ENCODE results near the gene DDX41. TPM values are rescaled to one million over a fixed set of nuclear protein-coding genes. Genes with fewer than 3 reads are reported as not detected.

The DDX41 gene
- total RNA-seq, 3 donors from 2014 or later = 65.3 to 79.2 (median 79.0) TPM

GRCh38 chr5:177550122-177550521 lies 33.4 kb upstream of the DDX41 start:
- peaks cover 8% of the 10 kb centered on the region for H3K4me1 ChIP-seq (ENCODE audit: low read depth)
- no peak for ATAC-seq

GRCh38 chr5:177548495-177548894 lies 31.7 kb upstream of the DDX41 start:
- H3K4me1 ChIP-seq (ENCODE audit: low read depth) = peaks cover 8% of the 10 kb centered on the region
- no peaks in the 10 kb centered on the region for H3K9me3 ChIP-seq
- ATAC-seq = no peak
- TF ChIP-seq CTCF (IDR thresholded peaks at IDR 0.05) = no peak
- H3K4me3 ChIP-seq = no peak overlapping the region
- H3K36me3 ChIP-seq (ENCODE audit: low read depth) = no peaks in the 10 kb centered on the region
- DNase-seq = no peak
- intact Hi-C loops (cut with DNase I, micrococcal nuclease) = no loop called here

More at GRCh38 chr5:177550122-177550521, 33.4 kb upstream of the DDX41 start:
- Histone ChIP-seq H3K9me3 (no peaks in the 10 kb centered on the region), H3K36me3 (ENCODE audit: low read depth) (no peaks in the 10 kb centered on the region), H3K4me3 (no peak overlapping the region)
- no peak for DNase-seq
- intact Hi-C loops (cut with DNase I, micrococcal nuclease) = no loop called here
- TF ChIP-seq CTCF (IDR thresholded peaks at IDR 0.05) = no peak

- ATAC-seq = no peak
- DNase-seq = no peak
- Histone ChIP-seq H3K36me3 (ENCODE audit: low read depth) (no peaks in the 10 kb centered on the region), H3K4me3 (no peak overlapping the region), H3K4me1 (ENCODE audit: low read depth) (peaks cover under 1% of the 10 kb centered on the region), H3K9me3 (no peaks in the 10 kb centered on the region)
- intact Hi-C loops (cut with DNase I, micrococcal nuclease) = no loop called here
- no peak for TF ChIP-seq CTCF (IDR thresholded peaks at IDR 0.05)
Measured at GRCh38 chr5:177547736-177548135, 31.0 kb upstream of the DDX41 start.

- no peaks in the 10 kb centered on the region for H3K36me3 ChIP-seq (ENCODE audit: low read depth)
- no peak overlapping the region for H3K4me3 ChIP-seq
- no peaks in the 10 kb centered on the region for H3K9me3 ChIP-seq
- TF ChIP-seq CTCF (IDR thresholded peaks at IDR 0.05) = no peak
- H3K4me1 ChIP-seq (ENCODE audit: low read depth) = no peaks in the 10 kb centered on the region
- intact Hi-C loops (cut with DNase I, micrococcal nuclease) = no loop called here
- ATAC-seq (peak; percentile 71), DNase-seq (peak in 1 of 3 donors; percentile 26)
Measured at GRCh38 chr5:177546258-177546741, 29.5 kb upstream of the DDX41 start.

GRCh38 chr5:177545487-177546257 lies 28.9 kb upstream of the DDX41 start:
- ATAC-seq = peak; percentile 53
- TF ChIP-seq CTCF (IDR thresholded peaks at IDR 0.05) = no peak
- Histone ChIP-seq H3K9me3 (no peaks in the 10 kb centered on the region), H3K4me1 (ENCODE audit: low read depth) (no peaks in the 10 kb centered on the region), H3K36me3 (ENCODE audit: low read depth) (no peaks in the 10 kb centered on the region), H3K4me3 (no peak overlapping the region)
- intact Hi-C loops (cut with DNase I, micrococcal nuclease) = no loop called here
- peak in 1 of 3 donors; percentile 36 for DNase-seq
